ENCODE measurements around the gene ADAMTSL4. TPM values are rescaled to one million over a fixed set of nuclear protein-coding genes. Genes with fewer than 3 reads are reported as not detected.

ADAMTSL4 gene
- total RNA-seq, 1 donor from 2014 or later = 0.44 TPM

DNA sequence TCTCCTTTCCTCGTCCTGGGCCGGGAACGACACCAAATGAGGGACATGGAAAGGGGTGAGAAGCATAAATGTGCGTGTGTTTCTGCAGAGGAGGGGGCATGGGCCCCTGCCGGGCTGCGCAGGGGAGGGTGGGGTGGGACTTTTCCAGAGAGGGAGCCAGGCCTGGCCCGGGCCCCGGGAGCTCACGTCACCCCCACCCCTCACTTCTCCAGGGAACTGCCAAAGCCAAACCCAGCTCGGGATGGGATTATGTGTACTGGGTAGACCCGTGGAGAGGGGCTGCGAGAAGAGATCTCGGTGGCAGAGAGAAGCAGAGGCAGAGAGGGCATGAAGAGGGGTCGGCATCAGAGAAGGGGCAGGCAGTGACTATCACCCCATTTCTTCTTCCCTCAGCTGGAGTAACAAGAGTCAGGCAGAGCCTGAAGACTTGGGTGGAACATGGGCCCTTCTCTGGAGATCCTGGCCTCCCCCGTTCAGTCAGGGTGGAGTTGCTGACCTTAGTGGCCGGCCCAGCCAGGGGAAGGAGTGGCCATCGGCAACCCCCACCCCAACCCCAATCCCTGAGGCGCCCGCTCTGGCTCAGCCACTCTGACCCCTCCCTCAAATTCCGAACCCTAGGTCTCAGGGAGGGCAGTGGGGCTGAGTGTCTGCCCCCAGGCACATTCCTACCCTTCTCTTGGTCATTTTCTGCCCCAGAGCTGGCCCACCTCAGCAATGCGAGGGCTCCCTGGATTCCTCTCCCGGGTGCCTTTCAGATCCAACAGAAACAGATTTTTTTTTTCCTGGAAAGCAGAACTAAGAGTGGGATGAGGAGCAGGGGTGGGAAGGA, 1.2 kb downstream of the ADAMTSL4 start:
- no peak overlapping the region for H3K27ac Mint-ChIP-seq (ENCODE audit: unreplicated experiment)
- no peaks in the 10 kb centered on the region for H3K9me3 Mint-ChIP-seq
- no peaks in the 10 kb centered on the region for H3K36me3 Mint-ChIP-seq (ENCODE audit: low read depth)
- H3K27me3 Mint-ChIP-seq (ENCODE audit: low read depth) = peaks cover 29% of the 10 kb centered on the region
- TF ChIP-seq, protein P1, sequence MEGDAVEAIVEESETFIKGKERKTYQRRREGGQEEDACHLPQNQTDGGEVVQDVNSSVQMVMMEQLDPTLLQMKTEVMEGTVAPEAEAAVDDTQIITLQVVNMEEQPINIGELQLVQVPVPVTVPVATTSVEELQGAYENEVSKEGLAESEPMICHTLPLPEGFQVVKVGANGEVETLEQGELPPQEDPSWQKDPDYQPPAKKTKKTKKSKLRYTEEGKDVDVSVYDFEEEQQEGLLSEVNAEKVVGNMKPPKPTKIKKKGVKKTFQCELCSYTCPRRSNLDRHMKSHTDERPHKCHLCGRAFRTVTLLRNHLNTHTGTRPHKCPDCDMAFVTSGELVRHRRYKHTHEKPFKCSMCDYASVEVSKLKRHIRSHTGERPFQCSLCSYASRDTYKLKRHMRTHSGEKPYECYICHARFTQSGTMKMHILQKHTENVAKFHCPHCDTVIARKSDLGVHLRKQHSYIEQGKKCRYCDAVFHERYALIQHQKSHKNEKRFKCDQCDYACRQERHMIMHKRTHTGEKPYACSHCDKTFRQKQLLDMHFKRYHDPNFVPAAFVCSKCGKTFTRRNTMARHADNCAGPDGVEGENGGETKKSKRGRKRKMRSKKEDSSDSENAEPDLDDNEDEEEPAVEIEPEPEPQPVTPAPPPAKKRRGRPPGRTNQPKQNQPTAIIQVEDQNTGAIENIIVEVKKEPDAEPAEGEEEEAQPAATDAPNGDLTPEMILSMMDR (conservative IDR thresholded peaks at IDR 0.05) = no peak
- DNase-seq (ENCODE audit: low read depth, low spot score) = no peak
- peak overlapping the region; percentile 41 for H3K4me3 Mint-ChIP-seq
- H3K4me1 Mint-ChIP-seq = peaks cover 20% of the 10 kb centered on the region

- DNase-seq (ENCODE audit: low read depth, low spot score) = no peak
- Mint-ChIP-seq H3K4me3 (peak overlapping the region; percentile 41), H3K36me3 (ENCODE audit: low read depth) (no peaks in the 10 kb centered on the region), H3K4me1 (peaks cover 21% of the 10 kb centered on the region), H3K27me3 (ENCODE audit: low read depth) (peaks cover 28% of the 10 kb centered on the region), H3K27ac (ENCODE audit: unreplicated experiment) (no peak overlapping the region), H3K9me3 (no peaks in the 10 kb centered on the region)
- TF ChIP-seq, protein P1 (conservative IDR thresholded peaks at IDR 0.05) = no peak
Measured at GRCh38 chr1:150551051-150551783, 2.0 kb downstream of the ADAMTSL4 start.

DNA sequence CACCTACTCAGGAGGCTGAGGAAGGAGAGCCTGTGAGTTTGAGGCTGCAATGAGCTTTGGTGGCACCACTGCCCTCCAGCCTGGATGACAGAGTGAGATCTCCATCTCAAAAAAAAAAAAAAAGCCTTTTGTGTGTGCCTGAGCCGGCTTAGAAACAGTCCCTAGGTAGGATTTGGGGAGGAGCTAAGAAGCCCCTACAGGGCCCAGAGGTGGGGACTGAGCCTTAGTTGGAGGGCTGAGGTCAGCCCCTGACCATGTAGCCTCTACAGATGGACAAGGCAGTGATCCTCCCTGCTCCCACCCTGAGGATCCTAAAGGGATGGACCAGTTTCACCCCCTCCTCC, 2.5 kb downstream of the ADAMTSL4 start:
- Mint-ChIP-seq H3K27ac (ENCODE audit: unreplicated experiment) (no peak overlapping the region), H3K4me3 (no peak overlapping the region)

GRCh38 chr1:150552128-150552910, 3.1 kb downstream of the ADAMTSL4 start:
- Mint-ChIP-seq H3K4me1 (peaks cover 21% of the 10 kb centered on the region), H3K4me3 (peak overlapping the region; percentile 64), H3K36me3 (ENCODE audit: low read depth) (no peaks in the 10 kb centered on the region), H3K27me3 (ENCODE audit: low read depth) (peaks cover 22% of the 10 kb centered on the region), H3K9me3 (no peaks in the 10 kb centered on the region), H3K27ac (ENCODE audit: unreplicated experiment) (no peak overlapping the region)
- TF ChIP-seq, protein P1 (conservative IDR thresholded peaks at IDR 0.05) = no peak
- DNase-seq (ENCODE audit: low read depth, low spot score) = no peak

More for the DNA sequence above, 2.5 kb downstream of the ADAMTSL4 start:
- H3K4me1 Mint-ChIP-seq = peaks cover 21% of the 10 kb centered on the region
- peaks cover 25% of the 10 kb centered on the region for H3K27me3 Mint-ChIP-seq (ENCODE audit: low read depth)
- no peaks in the 10 kb centered on the region for H3K36me3 Mint-ChIP-seq (ENCODE audit: low read depth)
- H3K9me3 Mint-ChIP-seq = no peaks in the 10 kb centered on the region
- DNase-seq (ENCODE audit: low read depth, low spot score) = no peak
- TF ChIP-seq, protein P1 (conservative IDR thresholded peaks at IDR 0.05) = no peak

GRCh38 chr1:150552911-150553289, 3.7 kb downstream of the ADAMTSL4 start:
- Mint-ChIP-seq H3K27ac (ENCODE audit: unreplicated experiment) (no peak overlapping the region), H3K27me3 (ENCODE audit: low read depth) (peaks cover 22% of the 10 kb centered on the region), H3K9me3 (no peaks in the 10 kb centered on the region), H3K36me3 (ENCODE audit: low read depth) (no peaks in the 10 kb centered on the region), H3K4me3 (peak overlapping the region; percentile 64), H3K4me1 (peaks cover 21% of the 10 kb centered on the region)
- DNase-seq (ENCODE audit: low read depth, low spot score) = no peak
- TF ChIP-seq, protein P1 (conservative IDR thresholded peaks at IDR 0.05) = no peak
